ENCODE data around the gene LCP2. TPM values are rescaled to one million over a fixed set of nuclear protein-coding genes. Genes with fewer than 3 reads are reported as not detected.

LCP2 gene
- polyA plus RNA-seq, 1 experiment, result not detected

DNA sequence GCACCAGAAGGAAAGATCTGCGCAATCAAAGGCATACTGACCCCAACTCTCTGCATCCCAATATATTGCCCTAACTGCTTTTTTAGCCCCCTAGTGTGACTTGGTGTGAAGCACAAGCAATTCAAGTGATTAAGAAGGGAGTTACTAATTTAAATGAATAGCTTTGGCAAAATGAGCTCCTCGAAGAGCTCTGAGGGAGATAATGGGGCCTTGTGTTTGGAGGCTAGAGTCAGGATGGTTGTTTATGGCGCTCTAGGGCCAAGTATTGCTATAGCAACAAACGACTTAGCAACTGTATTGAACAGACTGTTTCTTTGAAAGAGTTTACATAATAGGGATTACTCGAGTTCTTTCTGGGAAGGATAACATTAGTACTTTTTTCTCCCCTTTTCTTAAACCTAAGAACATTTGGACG is 76.2 kb downstream of the LCP2 start:
- no peak for DNase-seq (ENCODE audit: low read depth)
- CTCF ChIA-PET, result interaction anchor here (0.9 to 1.6 kb wide), 5 partner anchors 11 to 202 kb away, joined by 3 to 5 read pairs (median 3); no protein-coding TSS in a partner anchor
- Histone ChIP-seq H3K36me3 (ENCODE audit: control insufficient read depth, insufficient read depth, low read length) (no peaks in the 10 kb centered on the region), H3K27me3 (ENCODE audit: control insufficient read depth, insufficient read depth, low read length) (no peaks in the 10 kb centered on the region; the same call in 1 of the 2 replicates), H3K4me3 (ENCODE audit: low read depth, low read length) (no peak overlapping the region)
- POLR2A ChIA-PET, result no interaction called here
- TF ChIP-seq, protein P1, sequence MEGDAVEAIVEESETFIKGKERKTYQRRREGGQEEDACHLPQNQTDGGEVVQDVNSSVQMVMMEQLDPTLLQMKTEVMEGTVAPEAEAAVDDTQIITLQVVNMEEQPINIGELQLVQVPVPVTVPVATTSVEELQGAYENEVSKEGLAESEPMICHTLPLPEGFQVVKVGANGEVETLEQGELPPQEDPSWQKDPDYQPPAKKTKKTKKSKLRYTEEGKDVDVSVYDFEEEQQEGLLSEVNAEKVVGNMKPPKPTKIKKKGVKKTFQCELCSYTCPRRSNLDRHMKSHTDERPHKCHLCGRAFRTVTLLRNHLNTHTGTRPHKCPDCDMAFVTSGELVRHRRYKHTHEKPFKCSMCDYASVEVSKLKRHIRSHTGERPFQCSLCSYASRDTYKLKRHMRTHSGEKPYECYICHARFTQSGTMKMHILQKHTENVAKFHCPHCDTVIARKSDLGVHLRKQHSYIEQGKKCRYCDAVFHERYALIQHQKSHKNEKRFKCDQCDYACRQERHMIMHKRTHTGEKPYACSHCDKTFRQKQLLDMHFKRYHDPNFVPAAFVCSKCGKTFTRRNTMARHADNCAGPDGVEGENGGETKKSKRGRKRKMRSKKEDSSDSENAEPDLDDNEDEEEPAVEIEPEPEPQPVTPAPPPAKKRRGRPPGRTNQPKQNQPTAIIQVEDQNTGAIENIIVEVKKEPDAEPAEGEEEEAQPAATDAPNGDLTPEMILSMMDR (IDR thresholded peaks at IDR 0.05; ENCODE audit: insufficient read depth, low read depth, low read length), result no peak

GRCh38 chr5:170220191-170220590 is 77.4 kb downstream of the LCP2 start:
- ChIA-PET POLR2A (no interaction called here), CTCF (interaction anchor here (1.2 to 1.6 kb wide), 3 partner anchors 17 to 36 kb away, joined by 3 to 5 read pairs (median 4); no protein-coding TSS in a partner anchor)
- Histone ChIP-seq H3K27me3 (ENCODE audit: control insufficient read depth, insufficient read depth, low read length) (no peaks in the 10 kb centered on the region; the same call in 1 of the 2 replicates), H3K4me3 (ENCODE audit: low read depth, low read length) (no peak overlapping the region), H3K36me3 (ENCODE audit: control insufficient read depth, insufficient read depth, low read length) (no peaks in the 10 kb centered on the region)
- DNase-seq (ENCODE audit: low read depth), result no peak
- TF ChIP-seq, protein P1 (IDR thresholded peaks at IDR 0.05; ENCODE audit: insufficient read depth, low read depth, low read length), result no peak

DNA sequence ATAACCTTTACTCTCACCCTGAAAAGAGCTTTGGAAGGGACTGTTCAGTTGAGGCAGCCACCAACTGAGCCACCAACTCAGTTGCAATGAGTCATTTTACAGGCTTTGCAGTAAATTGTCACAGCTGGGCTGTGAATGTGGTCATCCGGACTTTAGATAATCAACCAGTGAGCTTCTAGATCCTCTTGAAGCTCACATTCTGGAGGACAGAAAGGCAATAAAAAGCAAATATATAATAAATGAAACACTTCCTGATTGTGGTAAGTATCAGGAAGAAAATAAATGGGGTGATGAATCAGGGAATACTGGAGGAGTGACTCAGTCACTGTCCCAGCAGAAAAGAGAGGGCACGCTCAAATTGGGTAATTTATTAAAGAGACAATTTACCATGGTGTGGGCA is 78.0 kb downstream of the LCP2 start:
- CTCF ChIA-PET, result interaction anchor here (1.6 kb wide), 1 partner anchor 17 kb away, joined by 5 read pairs; no protein-coding TSS in a partner anchor
- no peak overlapping the region for H3K4me3 ChIP-seq (ENCODE audit: low read depth, low read length)

DNA sequence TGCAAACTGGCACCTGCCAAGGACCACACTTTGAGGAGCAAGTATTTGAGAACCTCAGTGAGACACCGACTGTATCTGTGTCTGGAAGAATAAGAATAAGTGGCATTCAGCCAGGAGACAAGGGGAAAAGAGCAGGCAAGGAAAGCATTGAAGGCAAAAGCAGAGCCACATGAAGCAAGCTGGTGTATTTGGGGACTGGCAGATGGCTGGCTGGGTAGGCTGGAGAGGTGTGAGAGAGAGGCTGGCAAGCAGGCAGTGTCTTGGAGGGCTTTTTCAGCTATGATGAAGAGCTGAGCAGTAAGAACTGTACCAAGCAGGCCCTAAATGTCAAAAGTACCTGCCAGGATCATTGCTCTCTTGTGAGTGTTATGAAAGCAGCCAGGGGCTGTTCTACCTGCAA is 78.9 kb downstream of the LCP2 start:
- Histone ChIP-seq H3K4me3 (ENCODE audit: low read depth, low read length) (no peak overlapping the region), H3K36me3 (ENCODE audit: control insufficient read depth, insufficient read depth, low read length) (no peaks in the 10 kb centered on the region), H3K27me3 (ENCODE audit: control insufficient read depth, insufficient read depth, low read length) (no peaks in the 10 kb centered on the region; the same call in 1 of the 2 replicates)
- CTCF ChIA-PET, result no interaction called here
- TF ChIP-seq, protein P1 (IDR thresholded peaks at IDR 0.05; ENCODE audit: insufficient read depth, low read depth, low read length), result no peak
- POLR2A ChIA-PET, result no interaction called here
- no peak for DNase-seq (ENCODE audit: low read depth)

More for the DNA sequence above, 78.0 kb downstream of the LCP2 start:
- TF ChIP-seq, protein P1 (IDR thresholded peaks at IDR 0.05; ENCODE audit: insufficient read depth, low read depth, low read length), result no peak
- peak; percentile 30 for DNase-seq (ENCODE audit: low read depth)
- Histone ChIP-seq H3K27me3 (ENCODE audit: control insufficient read depth, insufficient read depth, low read length) (no peaks in the 10 kb centered on the region; the same call in 1 of the 2 replicates), H3K36me3 (ENCODE audit: control insufficient read depth, insufficient read depth, low read length) (no peaks in the 10 kb centered on the region)
- POLR2A ChIA-PET, result no interaction called here

DNA sequence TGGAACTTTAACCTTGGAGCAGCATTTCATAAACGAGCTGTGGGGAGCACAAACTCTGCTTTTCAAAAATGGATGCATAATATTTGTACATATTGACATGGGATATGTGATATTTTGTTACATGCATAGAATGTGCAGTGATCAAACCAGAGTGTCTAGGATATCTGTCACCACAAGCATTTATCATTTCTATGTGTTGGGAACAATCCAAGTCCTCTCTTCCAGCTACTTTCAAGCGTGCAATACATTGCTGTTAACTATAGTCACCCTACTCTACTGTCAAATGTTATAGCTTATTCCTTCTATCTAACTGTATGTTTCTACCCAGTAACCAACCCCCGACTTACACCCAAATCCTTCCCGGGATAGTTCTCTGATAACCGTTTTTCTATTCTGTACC is 79.7 kb downstream of the LCP2 start:
- Histone ChIP-seq H3K27me3 (ENCODE audit: control insufficient read depth, insufficient read depth, low read length) (no peaks in the 10 kb centered on the region; the same call in 1 of the 2 replicates), H3K36me3 (ENCODE audit: control insufficient read depth, insufficient read depth, low read length) (no peaks in the 10 kb centered on the region), H3K4me3 (ENCODE audit: low read depth, low read length) (no peak overlapping the region)
- POLR2A ChIA-PET, result no interaction called here
- CTCF ChIA-PET, result interaction anchor here (2.9 kb wide), 1 partner anchor 8 kb away, joined by 16 read pairs; no protein-coding TSS in a partner anchor
- TF ChIP-seq, protein P1 (IDR thresholded peaks at IDR 0.05; ENCODE audit: insufficient read depth, low read depth, low read length), result no peak
- no peak for DNase-seq (ENCODE audit: low read depth)

Data from BJ (cell line).